Spleen (tissue), 7 donors: ENCODE results near the gene HELZ2.

Experiments used
- CTCF ChIP-seq, 11 experiments: fragments of 200-600 bp in 7 of 11; fragments of 450-650 bp in 4 of 11; sonication (generic) in 4 of 11; IDR thresholded peaks in 8 of 11; conservative IDR thresholded peaks in 3 of 11; 1 replicate in 7 of 11; 2 replicates in 4 of 11; pipeline versions ENCODE4 v1.4.0 to v1.8.0; 2016 to 2021; ENCODE audit warnings: antibody characterized with exemption in 11 of 11, inconsistent platforms in 4 of 11, mild to moderate bottlenecking in 1 of 11
- POLR2A ChIP-seq, 3 donors: fragments of 450-650 bp; IDR thresholded peaks; one replicate each; pipeline ENCODE4 v1.5.1; 2017; ENCODE audit warnings: antibody characterized with exemption in 3 of 3, mild to moderate bottlenecking in 1 of 3
- donor health status: DM: no; HTN: no; CAD: no; lungs with moderate emphysema.
- donor health status: DM: no; HTN: no; CAD: no.
- donor health status: DM: no; HTN: no; CAD: no.

GRCh38 chr20:63564036-63564810 lies 9.8 kb downstream of the HELZ2 start:
- no peak for TF ChIP-seq CTCF (IDR thresholded peaks at IDR 0.05 in 8 of 11, conservative IDR thresholded peaks at IDR 0.05 in 3 of 11)
- no peak for TF ChIP-seq POLR2A (IDR thresholded peaks at IDR 0.05)
